HEK293T (cell line): ENCODE data around the gene NELFE.

Source experiments
- FOXK2 ChIP-seq: fragments of 450-650 bp; IDR thresholded peaks from 2 replicates; pipeline ENCODE4 v1.6.1; 2016; ENCODE audit warnings: mild to moderate bottlenecking
- HDGF ChIP-seq: fragments of 450-650 bp; IDR thresholded peaks from 2 replicates; pipeline ENCODE4 v1.6.1; 2017; ENCODE audit warnings: antibody characterized with exemption, borderline replicate concordance
- SUZ12 ChIP-seq: fragments of 450-650 bp; IDR thresholded peaks from 2 replicates; pipeline ENCODE4 v1.6.1; 2016; ENCODE audit warnings: mild to moderate bottlenecking

GRCh38 chr6:31907158-31907813 lies 51.5 kb downstream of the NELFE start:
- TF ChIP-seq HDGF (no peak), FOXK2 (no peak), SUZ12 (no peak)
